HG03575 (cell line): Measurements from ENCODE around the gene PRRG4.

Source experiments
- ATAC-seq: cut with Tn5 transposase; IDR thresholded peaks from one replicate; pipeline ENCODE4 v1.9.1; 2021; ENCODE audit not compliant: unreplicated experiment, insufficient number of reproducible peaks, low FRiP score; ENCODE audit errors: extremely low read depth

Gene PRRG4

DNA sequence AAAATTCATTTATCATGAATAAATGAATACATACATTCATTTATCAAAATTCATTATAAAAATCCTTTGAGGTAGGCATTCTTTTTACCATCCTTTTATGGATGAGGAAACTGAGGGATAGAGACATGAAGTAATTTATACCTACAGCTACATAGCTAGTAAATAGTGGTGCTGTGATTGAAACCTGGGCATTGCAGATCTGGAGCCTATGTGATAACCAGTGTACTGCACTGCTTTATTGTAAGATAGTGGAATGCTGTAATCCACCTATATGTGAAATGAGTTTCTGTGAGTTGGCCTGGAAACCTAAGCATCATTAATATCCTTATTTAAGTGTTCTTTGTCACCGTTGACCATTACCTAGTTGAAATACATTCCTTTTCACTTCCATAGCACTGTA is 67.4 kb downstream of the PRRG4 start:
- ATAC-seq: no peak

DNA sequence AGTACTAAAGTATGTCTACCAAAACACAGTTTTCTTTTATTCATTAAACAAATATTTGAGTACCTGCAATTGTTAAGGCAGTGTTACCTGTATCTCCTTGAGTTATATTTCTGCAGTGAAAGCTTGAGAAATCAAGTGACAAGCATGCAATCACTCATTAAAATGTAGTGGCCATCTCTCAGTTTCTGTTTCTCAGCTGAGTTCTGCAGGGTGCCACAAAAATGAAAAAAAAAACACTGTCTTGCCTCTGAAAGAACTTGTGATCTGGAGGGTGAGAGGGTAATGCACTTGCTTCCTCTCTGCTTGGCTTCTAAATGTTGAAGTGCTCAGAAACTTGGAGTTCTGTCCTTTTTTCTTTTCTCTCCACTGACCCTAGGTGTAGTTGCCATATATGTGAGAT is 69.7 kb downstream of the PRRG4 start:
- ATAC-seq: no peak

DNA sequence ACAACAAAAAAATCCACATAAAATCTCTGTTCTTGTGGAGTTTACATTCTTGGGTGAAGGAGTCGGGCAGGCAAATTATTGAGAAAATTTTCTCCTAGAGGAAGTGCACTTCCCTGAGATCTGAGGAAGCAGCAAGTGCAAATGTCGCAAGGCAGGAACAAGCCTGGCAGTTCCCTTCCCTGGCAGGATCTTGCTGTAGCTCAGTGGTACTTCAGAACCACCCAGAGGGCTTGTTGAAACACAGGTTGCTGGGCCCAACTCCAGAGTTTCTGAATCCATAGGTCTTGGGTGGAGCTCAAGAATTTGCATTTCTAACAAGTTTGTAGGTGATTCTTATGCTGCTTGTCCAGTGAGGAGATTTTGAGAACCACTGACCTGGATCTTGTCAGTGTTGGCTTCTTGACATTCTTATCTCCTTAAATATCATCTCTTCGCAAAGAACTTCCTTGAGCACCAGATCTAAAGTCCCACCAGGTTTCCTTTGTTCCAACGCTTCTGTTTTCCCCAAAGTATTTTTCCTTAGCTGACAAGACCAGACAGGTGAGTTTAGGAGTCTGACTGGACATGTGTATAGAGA is 72.5 kb downstream of the PRRG4 start:
- no peak for ATAC-seq

DNA sequence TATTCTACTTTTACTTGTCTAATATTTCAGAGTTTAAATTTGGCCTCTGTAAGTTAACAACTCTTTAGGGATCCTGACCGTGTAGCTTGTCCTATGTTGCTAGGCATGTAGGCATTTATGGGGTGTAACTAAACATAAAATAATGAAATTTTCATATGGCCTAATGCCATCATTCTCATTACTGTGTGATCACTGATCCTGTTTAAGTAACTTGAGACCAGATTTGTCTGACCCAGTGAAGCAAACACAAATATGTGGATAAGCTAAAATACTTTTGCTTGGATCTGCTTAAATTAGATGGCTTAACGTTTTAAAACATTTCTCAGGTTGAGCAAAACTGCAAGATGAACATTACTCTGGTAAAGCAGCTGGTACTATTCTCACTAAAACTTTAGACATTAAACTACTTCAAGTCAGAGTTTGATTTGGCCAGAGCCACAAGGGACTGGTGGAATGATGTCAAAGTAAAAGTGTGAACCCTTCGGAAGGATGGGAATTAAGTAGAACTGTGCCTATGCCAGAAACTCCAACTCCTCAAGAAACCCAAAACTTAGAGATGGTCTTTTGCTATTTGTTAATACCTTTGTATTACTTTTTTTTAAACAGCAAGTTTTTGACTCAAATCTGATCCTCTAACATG is 75.4 kb downstream of the PRRG4 start:
- ATAC-seq: no peak
